ENCODE data around the gene SLC66A1. TPM values are rescaled to one million over a fixed set of nuclear protein-coding genes. Genes with fewer than 3 reads are reported as not detected.

The SLC66A1 gene
- total and polyA plus RNA-seq, 7 donors: 8.0 to 25.8 (median 18.0) TPM

- 75 to 90% (median 87%) methylated on average over 5 of the region's 5 CpGs for WGBS, 3 donors
- DNase-seq (no peak), ATAC-seq (no peak)
- intact Hi-C loops (cut with DNase I): no loop called here
- Histone ChIP-seq H3K9me3 (no peaks in the 10 kb centered on the region), H3K27ac (no peak overlapping the region), H3K4me3 (no peak overlapping the region), H3K36me3 (ENCODE audit: insufficient read depth in 1 of 2, low read depth in 1 of 2) (peaks cover 15 to 61% of the 10 kb centered on the region in 2 donors), H3K4me1 (peaks cover 15% of the 10 kb centered on the region), H3K27me3 (ENCODE audit: insufficient read depth in 3 of 3, low read length in 2 of 3) (no peaks in the 10 kb centered on the region)
- TF ChIP-seq, protein P1, sequence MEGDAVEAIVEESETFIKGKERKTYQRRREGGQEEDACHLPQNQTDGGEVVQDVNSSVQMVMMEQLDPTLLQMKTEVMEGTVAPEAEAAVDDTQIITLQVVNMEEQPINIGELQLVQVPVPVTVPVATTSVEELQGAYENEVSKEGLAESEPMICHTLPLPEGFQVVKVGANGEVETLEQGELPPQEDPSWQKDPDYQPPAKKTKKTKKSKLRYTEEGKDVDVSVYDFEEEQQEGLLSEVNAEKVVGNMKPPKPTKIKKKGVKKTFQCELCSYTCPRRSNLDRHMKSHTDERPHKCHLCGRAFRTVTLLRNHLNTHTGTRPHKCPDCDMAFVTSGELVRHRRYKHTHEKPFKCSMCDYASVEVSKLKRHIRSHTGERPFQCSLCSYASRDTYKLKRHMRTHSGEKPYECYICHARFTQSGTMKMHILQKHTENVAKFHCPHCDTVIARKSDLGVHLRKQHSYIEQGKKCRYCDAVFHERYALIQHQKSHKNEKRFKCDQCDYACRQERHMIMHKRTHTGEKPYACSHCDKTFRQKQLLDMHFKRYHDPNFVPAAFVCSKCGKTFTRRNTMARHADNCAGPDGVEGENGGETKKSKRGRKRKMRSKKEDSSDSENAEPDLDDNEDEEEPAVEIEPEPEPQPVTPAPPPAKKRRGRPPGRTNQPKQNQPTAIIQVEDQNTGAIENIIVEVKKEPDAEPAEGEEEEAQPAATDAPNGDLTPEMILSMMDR (IDR thresholded peaks at IDR 0.05): no peak
Measured at GRCh38 chr1:19356266-19356665, 44.1 kb downstream of the SLC66A1 start.

GRCh38 chr1:19357299-19357986, 45.3 kb downstream of the SLC66A1 start:
- TF ChIP-seq, protein P1 (IDR thresholded peaks at IDR 0.05): no peak
- Histone ChIP-seq H3K4me1 (peaks cover 17% of the 10 kb centered on the region), H3K9me3 (no peaks in the 10 kb centered on the region), H3K27ac (no peak overlapping the region), H3K4me3 (no peak overlapping the region), H3K27me3 (ENCODE audit: insufficient read depth in 3 of 3, low read length in 2 of 3) (no peaks in the 10 kb centered on the region), H3K36me3 (ENCODE audit: insufficient read depth in 1 of 2, low read depth in 1 of 2) (peaks cover 15 to 49% of the 10 kb centered on the region in 2 donors)
- DNase-seq: no peak
- intact Hi-C loops (cut with DNase I): no loop called here
- WGBS, 3 donors: 83 to 90% (median 87%) methylated on average over 13 of the region's 13 CpGs
- ATAC-seq: no peak

DNA sequence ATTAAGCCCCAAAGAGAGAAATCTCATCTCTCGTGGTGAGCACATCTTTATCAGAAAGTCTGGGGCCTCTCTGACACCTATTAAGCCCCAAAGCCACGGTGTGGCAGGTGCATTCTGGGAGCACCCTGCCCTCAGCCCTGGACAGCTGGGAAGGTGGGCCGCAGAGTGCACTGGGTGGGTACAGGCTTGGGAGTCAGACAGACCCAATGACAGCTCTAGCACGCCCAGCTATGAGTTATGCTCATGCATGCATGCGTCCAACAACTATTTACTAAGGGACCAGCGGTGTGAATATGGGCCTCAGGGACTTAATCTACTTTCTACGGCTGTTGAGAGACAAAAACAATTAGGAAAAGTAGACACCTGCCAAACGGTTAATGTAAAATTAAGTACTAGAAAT, 46.6 kb downstream of the SLC66A1 start:
- H3K27me3 ChIP-seq (ENCODE audit: insufficient read depth in 3 of 3, low read length in 2 of 3): no peaks in the 10 kb centered on the region
- ATAC-seq (no peak), DNase-seq (no peak)
- no peak overlapping the region for H3K27ac ChIP-seq
- H3K4me1 ChIP-seq: peaks cover 17% of the 10 kb centered on the region
- WGBS, 3 donors: 89 to 93% (median 92%) methylated on average over 8 of the region's 8 CpGs
- H3K36me3 ChIP-seq (ENCODE audit: insufficient read depth in 1 of 2, low read depth in 1 of 2): peaks cover 15 to 36% of the 10 kb centered on the region in 2 donors
- H3K4me3 ChIP-seq: no peak overlapping the region
- intact Hi-C loops (cut with DNase I): no loop called here
- TF ChIP-seq, protein P1 (IDR thresholded peaks at IDR 0.05): no peak
- H3K9me3 ChIP-seq: no peaks in the 10 kb centered on the region

DNA sequence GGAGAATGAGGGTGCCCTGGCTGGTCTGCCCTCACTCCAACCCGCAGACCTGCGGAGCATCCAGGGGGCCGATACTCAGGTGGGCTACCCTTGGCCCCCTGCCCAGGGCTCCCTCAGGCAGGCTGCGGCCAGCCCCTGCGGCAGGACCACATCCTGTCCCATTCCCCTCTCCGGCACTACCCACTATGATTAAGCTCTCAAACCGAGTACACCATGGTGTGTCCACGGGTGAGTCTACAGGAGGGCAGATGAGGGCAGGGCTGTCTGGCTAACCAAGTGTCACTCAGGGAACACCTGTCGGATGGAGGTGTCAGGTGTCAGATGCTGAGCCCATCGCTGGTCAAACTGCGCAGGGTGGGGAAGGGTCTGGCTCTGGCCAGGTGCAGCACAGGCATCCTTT, 47.2 kb downstream of the SLC66A1 start:
- ATAC-seq (peak in 1 of 4 donors; percentile 42), DNase-seq (no peak)
- TF ChIP-seq, protein P1 (IDR thresholded peaks at IDR 0.05): no peak
- no peaks in the 10 kb centered on the region for H3K9me3 ChIP-seq
- no peak overlapping the region for H3K4me3 ChIP-seq
- peaks cover 9 to 30% of the 10 kb centered on the region in 2 donors for H3K36me3 ChIP-seq (ENCODE audit: insufficient read depth in 1 of 2, low read depth in 1 of 2)
- H3K27me3 ChIP-seq (ENCODE audit: insufficient read depth in 3 of 3, low read length in 2 of 3): no peaks in the 10 kb centered on the region
- intact Hi-C loops (cut with DNase I): no loop called here
- WGBS, 3 donors: 75 to 87% (median 78%) methylated on average over 11 of the region's 11 CpGs
- H3K27ac ChIP-seq: no peak overlapping the region
- H3K4me1 ChIP-seq: peaks cover 17% of the 10 kb centered on the region

DNA sequence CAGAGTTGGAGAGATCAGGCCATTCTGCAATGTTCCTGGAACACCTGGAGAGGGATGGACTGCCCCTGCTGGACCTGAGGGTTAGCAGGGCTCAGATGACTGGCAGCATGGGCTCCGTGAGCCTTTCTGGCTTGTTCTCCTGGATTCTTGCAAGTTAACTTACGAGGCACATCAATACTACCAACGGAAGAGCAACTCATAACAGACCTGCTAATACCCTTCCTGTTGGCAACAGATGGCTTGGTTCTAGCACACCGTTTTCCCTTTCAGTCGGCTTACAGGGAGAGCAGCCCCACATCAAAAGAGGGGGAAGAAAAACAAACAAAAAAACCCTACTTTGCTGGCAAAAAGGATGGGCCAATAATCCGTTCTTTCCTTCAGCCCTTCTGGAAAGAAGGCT, 47.9 kb downstream of the SLC66A1 start:
- H3K27me3 ChIP-seq (ENCODE audit: insufficient read depth in 3 of 3, low read length in 2 of 3): no peaks in the 10 kb centered on the region
- peaks cover 17% of the 10 kb centered on the region for H3K4me1 ChIP-seq
- DNase-seq (no peak), ATAC-seq (no peak)
- no peak overlapping the region for H3K4me3 ChIP-seq
- WGBS, 3 donors: 29 to 55% (median 35%) methylated on average over 6 of the region's 6 CpGs
- H3K27ac ChIP-seq: no peak overlapping the region
- H3K36me3 ChIP-seq (ENCODE audit: insufficient read depth in 1 of 2, low read depth in 1 of 2): peaks cover 6 to 23% of the 10 kb centered on the region in 2 donors
- TF ChIP-seq, protein P1 (IDR thresholded peaks at IDR 0.05): no peak
- intact Hi-C loops (cut with DNase I): no loop called here
- H3K9me3 ChIP-seq: no peaks in the 10 kb centered on the region
